MM.1S (cell line): ENCODE measurements around the gene GOLT1A.

Experiments used
- CTCF ChIP-seq: fragments of 300-600 bp; sonication (generic); IDR thresholded peaks from 2 replicates; pipeline ENCODE4 v1.5.1; 2016; ENCODE audit warnings: antibody characterized with exemption, low read length, mixed read lengths
- EZH2 ChIP-seq: fragments of 300-600 bp; sonication (generic); optimal IDR thresholded peaks from 2 replicates; pipeline ENCODE3; 2017; ENCODE audit warnings: low read depth, mild to moderate bottlenecking, antibody characterized with exemption, low read length, mixed read lengths

- TF ChIP-seq CTCF: no peak
- no peak for TF ChIP-seq EZH2
Measured at GRCh38 chr1:204222006-204222763, 8.4 kb upstream of the GOLT1A start.
